ACC112 (cell line): ENCODE results near the gene CEP57L1.
A peak's percentile ranks its signal among the peaks of the same experiment; 100 is the strongest.
"Not testable (repeated sequence)": the region's sequence is repeated elsewhere in the genome, so short reads cannot be mapped to it uniquely, and the experiment has no call there.

ENCODE experiments used
- H2AFZ ChIP-seq: fragments of 200-600 bp; sonication (generic); one replicate; pipeline ENCODE4 v1.6.0; 2017; ENCODE audit warnings: antibody characterized with exemption, low read length; ENCODE audit not compliant: unreplicated experiment
- H3K27ac ChIP-seq: fragments of 200-600 bp; sonication (generic); 2 replicates; pipeline ENCODE4 v1.5.1; 2014; ENCODE audit warnings: low read depth, mild to moderate bottlenecking, antibody characterized with exemption, low read length, moderate library complexity
- H3K27me3 ChIP-seq: fragments of 200-600 bp; sonication (generic); 2 replicates; pipeline ENCODE4 v1.6.1; 2014; ENCODE audit warnings: mild to moderate bottlenecking, antibody characterized with exemption, low read length, moderate library complexity, mixed read lengths; ENCODE audit not compliant: insufficient read depth
- H3K36me3 ChIP-seq: fragments of 200-600 bp; sonication (generic); 2 replicates; pipeline ENCODE4 v1.6.1; 2016; ENCODE audit warnings: mild to moderate bottlenecking, antibody characterized with exemption, low read length, moderate library complexity, mixed read lengths; ENCODE audit not compliant: insufficient read depth
- H3K4me1 ChIP-seq: fragments of 200-600 bp; sonication (generic); one replicate; pipeline ENCODE4 v1.6.1; 2016; ENCODE audit warnings: low read length, mixed read lengths; ENCODE audit not compliant: insufficient read depth, unreplicated experiment, control insufficient read depth
- H3K4me3 ChIP-seq: fragments of 200-600 bp; sonication (generic); 2 replicates; pipeline ENCODE4 v1.5.1; 2014; ENCODE audit warnings: mild to moderate bottlenecking, low read depth, low read length
- H3K79me2 ChIP-seq: fragments of 200-600 bp; sonication (generic); one replicate; pipeline ENCODE4 v1.6.0; 2016; ENCODE audit warnings: low read length; ENCODE audit not compliant: control insufficient read depth, unreplicated experiment, insufficient read depth

CEP57L1 gene

DNA sequence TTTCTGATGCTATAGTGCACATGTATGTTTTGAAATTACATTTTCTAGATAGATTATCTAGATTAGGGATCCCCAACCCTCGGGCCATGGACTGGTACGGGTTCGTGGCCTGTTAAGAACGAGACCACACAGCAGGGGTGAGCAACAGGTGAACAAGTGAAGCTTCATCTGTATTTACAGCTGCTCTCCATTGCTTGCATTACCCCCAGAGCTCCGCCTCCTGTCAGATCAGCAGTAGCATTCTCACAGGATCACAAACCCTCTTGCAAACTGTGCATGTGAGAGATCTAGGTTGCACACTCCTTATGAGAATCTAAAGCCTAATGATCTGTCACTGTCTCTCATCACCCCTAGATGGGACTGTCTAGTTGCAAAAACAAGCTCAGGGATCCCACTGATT is 10.4 kb downstream of the CEP57L1 start:
- H3K27ac ChIP-seq, result no peak overlapping the region

DNA sequence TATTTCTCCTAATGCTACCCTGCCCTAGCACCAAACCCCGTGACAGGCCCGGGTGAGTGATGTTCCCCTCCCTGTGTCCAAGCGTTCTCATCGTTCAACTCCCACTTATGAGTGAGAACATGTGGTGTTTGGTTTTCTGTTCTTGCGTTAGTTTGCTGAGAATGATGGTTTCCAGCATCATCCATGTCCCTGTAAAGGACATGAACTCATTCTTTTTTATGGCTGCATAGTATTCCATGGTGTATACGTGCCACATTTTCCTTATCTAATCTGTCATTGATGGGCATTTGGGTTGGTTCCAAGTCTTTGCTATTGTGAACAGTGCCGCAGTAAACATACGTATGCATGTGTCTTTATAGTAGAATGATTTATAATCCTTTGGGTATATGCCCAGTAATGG is 14.4 kb downstream of the CEP57L1 start:
- H3K79me2 ChIP-seq, result peaks cover 36% of the 10 kb centered on the region
- not testable (repeated sequence) for H3K27ac ChIP-seq, H3K36me3 ChIP-seq, H3K4me1 ChIP-seq, H3K4me3 ChIP-seq, H2AFZ ChIP-seq, H3K27me3 ChIP-seq

More for the DNA sequence above, 10.4 kb downstream of the CEP57L1 start:
- Histone ChIP-seq H3K4me1 (peaks cover 4% of the 10 kb centered on the region), H3K4me3 (no peak overlapping the region), H3K36me3 (peaks cover 8% of the 10 kb centered on the region; the same call in 1 of the 2 replicates), H3K27me3 (no peaks in the 10 kb centered on the region), H2AFZ (no peak overlapping the region), H3K79me2 (peaks cover 39% of the 10 kb centered on the region)

DNA sequence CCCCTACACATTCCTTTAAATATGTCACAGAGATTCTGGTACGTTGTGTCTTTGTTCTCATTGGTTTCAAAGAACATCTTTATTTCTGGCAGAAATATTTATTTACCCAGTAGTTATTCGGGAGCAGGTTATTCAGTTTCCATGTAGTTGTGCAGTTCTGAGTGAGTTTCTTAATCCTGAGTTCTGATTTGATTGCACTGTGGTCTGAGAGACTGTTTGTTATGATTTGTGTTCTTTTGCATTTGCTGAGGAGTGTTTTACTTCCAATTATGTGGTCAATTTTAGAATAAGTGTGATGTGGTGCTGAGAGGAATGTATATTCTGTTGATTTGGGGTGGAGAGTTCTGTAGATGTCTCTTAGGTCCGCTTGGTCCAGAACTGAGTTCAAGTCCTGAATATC is 17.4 kb downstream of the CEP57L1 start:
- H3K79me2 ChIP-seq, result peaks cover 36% of the 10 kb centered on the region
- H2AFZ ChIP-seq, H3K27me3 ChIP-seq, H3K36me3 ChIP-seq, H3K4me1 ChIP-seq, H3K27ac ChIP-seq, H3K4me3 ChIP-seq: not testable (repeated sequence)

DNA sequence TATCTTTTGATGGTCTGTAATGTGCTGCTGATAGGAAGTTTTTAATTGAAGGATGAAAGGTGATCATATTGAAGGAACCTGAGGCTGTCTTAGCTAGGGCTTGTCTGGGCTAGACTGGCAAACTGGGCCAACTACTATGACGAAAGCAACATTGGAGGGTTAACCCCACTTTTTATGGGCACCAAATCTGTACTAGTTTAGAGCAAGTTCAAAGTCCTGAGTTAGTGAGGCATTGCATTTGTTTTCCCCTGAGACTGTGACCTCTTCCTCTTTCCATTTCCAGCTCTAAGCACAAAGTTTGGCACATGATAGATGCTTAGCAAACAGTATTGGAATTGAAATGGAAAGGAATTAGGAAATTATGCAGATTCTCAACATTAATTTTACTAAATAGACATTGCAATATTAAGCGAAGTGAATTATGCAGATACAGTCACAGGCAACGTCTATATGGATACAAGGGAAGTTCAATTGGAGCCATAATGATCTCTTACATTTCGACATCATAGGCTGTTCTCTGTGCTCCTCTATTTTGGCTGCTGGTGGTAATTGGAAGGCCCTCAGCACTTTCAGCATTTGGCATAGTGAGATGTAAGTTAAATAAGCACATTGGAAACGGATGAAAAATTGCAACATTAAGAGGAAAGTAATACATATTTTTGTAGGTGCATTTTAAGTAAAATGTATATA is 22.2 kb downstream of the CEP57L1 start:
- Histone ChIP-seq H3K36me3 (no peaks in the 10 kb centered on the region), H3K4me1 (peaks cover 28% of the 10 kb centered on the region), H2AFZ (peak overlapping the region; percentile 10), H3K4me3 (no peak overlapping the region), H3K27me3 (no peaks in the 10 kb centered on the region), H3K79me2 (peaks cover 50% of the 10 kb centered on the region), H3K27ac (no peak overlapping the region)

DNA sequence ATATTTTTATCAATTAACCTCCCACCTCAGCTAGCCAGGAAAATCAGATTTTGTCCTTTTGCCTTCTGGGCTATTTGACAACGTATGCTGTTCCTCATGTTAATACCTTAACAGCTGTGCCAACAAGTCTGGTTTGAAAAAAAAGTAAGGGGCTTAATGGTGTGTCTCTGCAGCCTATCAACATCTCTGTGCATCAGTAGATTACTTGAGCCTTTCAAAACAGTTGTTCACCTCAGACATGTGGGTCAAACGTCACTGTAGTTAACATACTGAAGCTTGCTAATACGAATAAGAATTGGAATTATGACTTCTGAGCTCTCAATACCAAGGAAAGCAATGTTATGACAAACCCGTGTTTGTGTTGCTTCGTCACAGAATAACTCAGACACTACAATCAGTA is 23.0 kb downstream of the CEP57L1 start:
- no peak overlapping the region for H3K27ac ChIP-seq
- peaks cover 28% of the 10 kb centered on the region for H3K4me1 ChIP-seq
- no peak overlapping the region for H3K4me3 ChIP-seq
- H2AFZ ChIP-seq, result no peak overlapping the region
- H3K79me2 ChIP-seq, result peaks cover 53% of the 10 kb centered on the region
- H3K36me3 ChIP-seq, result no peaks in the 10 kb centered on the region
- H3K27me3 ChIP-seq, result no peaks in the 10 kb centered on the region

DNA sequence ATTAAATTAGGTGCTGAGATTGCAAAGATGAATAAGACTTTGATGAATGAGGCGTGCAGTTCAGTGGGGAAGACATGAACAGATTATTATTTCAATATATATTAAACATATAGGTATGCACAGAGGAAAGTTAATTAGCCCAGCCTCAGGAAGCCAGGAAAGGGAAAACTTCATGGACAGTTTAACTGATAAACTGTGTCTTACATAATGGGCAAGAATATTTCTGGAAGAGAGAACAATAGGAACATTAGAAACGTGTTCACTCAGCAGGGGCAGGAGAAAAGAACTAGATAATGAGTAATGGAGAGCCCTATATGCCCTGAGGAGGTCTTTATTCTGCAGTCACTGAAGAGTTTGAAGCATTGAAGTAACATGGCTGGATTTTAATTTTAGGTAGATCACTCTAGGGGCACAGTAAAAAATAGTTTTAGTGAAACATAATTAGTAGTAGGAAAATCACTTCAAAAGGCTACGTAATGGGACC is 23.6 kb downstream of the CEP57L1 start:
- Histone ChIP-seq H2AFZ (no peak overlapping the region), H3K4me3 (no peak overlapping the region), H3K27ac (no peak overlapping the region)

DNA sequence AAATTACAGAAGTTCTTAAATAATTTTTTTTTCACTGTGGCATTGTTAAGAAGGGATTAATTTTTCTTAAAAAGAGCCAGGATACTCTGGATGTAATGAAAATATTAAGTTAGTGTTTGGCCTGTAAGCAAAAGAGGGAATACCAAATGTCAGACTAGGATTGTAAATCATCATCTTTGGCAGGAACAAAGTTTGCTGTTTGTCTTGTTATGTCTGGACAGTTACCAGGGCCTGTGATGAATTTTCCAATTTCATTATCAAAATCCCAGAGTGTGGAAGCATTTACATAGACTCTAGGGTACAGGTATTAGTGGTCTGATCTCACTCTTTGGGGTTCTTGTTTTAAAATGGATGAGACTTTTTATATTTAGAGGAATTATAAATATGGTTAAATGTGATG is 26.1 kb downstream of the CEP57L1 start:
- Histone ChIP-seq H3K27me3 (no peaks in the 10 kb centered on the region), H3K79me2 (peaks cover 52% of the 10 kb centered on the region), H3K4me1 (peaks cover 28% of the 10 kb centered on the region), H3K36me3 (no peaks in the 10 kb centered on the region), H3K27ac (peak overlapping the region; percentile 43), H2AFZ (no peak overlapping the region), H3K4me3 (peak overlapping the region; percentile 60; the same call in 1 of the 2 replicates)

More for the DNA sequence above, 23.6 kb downstream of the CEP57L1 start:
- Histone ChIP-seq H3K36me3 (no peaks in the 10 kb centered on the region), H3K27me3 (no peaks in the 10 kb centered on the region), H3K79me2 (peaks cover 50% of the 10 kb centered on the region), H3K4me1 (peaks cover 28% of the 10 kb centered on the region)

DNA sequence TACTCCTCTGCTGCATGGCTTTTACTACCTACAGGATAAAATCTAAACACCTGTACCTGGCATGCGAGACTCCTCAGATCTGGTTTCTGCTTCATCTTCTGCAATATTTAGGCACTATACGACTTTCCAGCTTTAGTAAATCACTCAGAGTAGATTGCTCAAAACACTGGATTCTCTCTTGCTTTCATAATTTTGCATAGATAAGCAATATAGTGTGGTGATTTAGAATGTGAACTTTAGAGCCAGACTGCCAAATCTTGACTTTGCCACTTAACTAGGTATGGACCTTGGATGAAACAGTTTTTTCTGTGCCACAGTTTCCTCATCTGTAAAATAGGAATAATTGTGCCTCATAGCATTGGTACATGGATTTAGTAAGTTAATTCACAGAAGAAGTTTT is 28.9 kb downstream of the CEP57L1 start:
- Histone ChIP-seq H3K79me2 (peaks cover 50% of the 10 kb centered on the region), H2AFZ (no peak overlapping the region), H3K27me3 (no peaks in the 10 kb centered on the region), H3K4me3 (no peak overlapping the region), H3K27ac (no peak overlapping the region), H3K4me1 (peaks cover 21% of the 10 kb centered on the region), H3K36me3 (no peaks in the 10 kb centered on the region)

DNA sequence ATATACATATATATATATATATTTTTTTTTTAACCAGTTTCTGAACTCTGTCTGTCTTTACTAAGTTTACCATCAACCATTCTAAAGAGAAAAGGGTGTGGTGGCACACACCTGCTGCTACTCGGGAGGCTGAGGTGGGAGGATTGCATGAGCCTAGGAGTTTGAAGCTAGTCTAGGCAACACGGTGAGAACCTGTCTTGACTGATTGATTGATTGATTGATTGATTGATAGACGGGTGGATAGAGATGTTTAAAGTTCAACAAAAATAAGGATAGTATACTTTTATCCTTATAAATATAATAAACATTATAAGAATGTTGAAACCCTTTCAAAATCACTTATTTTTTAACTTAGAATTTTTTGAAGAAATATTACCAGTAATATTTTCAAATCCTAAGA is 30.2 kb downstream of the CEP57L1 start:
- no peak overlapping the region for H3K27ac ChIP-seq
- peaks cover 39% of the 10 kb centered on the region for H3K79me2 ChIP-seq
- H3K36me3 ChIP-seq, result no peaks in the 10 kb centered on the region
- H2AFZ ChIP-seq, result no peak overlapping the region
- H3K4me1 ChIP-seq, result peaks cover 13% of the 10 kb centered on the region
- no peak overlapping the region for H3K4me3 ChIP-seq
- no peaks in the 10 kb centered on the region for H3K27me3 ChIP-seq

DNA sequence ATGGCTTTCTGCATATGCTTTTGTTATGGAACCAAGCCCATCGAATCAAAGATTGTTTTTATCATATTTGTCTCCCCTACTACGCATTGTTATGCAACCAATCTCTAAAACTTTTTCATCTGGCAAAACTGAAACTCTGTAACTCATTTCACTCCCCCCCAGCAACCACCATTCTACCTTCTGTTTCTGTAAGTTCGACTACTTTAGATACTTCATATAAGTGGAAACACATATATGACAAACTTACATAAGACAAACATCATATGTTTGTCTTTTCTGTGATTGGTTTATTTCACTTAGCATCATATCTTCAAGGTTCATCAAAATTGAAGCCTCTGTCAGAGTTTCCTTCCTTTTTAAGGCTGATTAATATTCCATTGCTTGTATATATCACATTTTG is 34.8 kb downstream of the CEP57L1 start:
- no peak overlapping the region for H3K4me3 ChIP-seq
- H3K79me2 ChIP-seq, result peaks cover 12% of the 10 kb centered on the region
- no peak overlapping the region for H3K27ac ChIP-seq
- H2AFZ ChIP-seq, result no peak overlapping the region
- H3K27me3 ChIP-seq, result no peaks in the 10 kb centered on the region
- peaks cover 7% of the 10 kb centered on the region; the same call in 1 of the 2 replicates for H3K36me3 ChIP-seq
- no peaks in the 10 kb centered on the region for H3K4me1 ChIP-seq

DNA sequence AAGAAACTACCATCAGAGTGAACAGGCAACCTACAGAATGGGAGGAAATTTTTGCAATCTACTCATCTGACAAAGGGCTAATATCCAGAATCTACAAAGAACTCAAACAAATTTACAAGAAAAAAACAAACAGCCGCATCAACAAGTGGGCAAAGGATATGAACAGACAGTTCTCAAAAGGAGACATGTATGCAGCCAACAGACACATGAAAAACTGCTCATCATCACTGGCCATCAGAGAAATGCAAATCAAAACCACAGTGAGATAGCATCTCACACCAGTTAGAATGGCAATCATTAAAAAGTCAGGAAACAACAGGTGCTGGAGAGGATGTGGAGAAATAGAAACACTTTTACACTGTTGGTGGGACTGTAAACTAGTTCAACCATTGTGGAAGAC is 40.3 kb downstream of the CEP57L1 start:
- H3K4me1 ChIP-seq, result peaks cover 10% of the 10 kb centered on the region
- H2AFZ ChIP-seq, H3K79me2 ChIP-seq, H3K4me3 ChIP-seq, H3K27me3 ChIP-seq, H3K27ac ChIP-seq, H3K36me3 ChIP-seq: not testable (repeated sequence)
